IPS-NIHi7 (cell line): ENCODE results near the gene ZNF780B.
"Not testable (repeated sequence)": the region's sequence is repeated elsewhere in the genome, so short reads cannot be mapped to it uniquely, and the experiment has no call there.

Source experiments
- DNase-seq: peaks from one replicate; pipeline ENCODE4 v3.0.0; 2012; ENCODE audit warnings: mixed read lengths; ENCODE audit errors: extremely low spot score

ZNF780B gene

GRCh38 chr19:40055832-40056504 is at the start of gene ZNF780B:
ZNF780B (minus strand) TSS chr19:40056231; CDS start chr19:40050332, 5,899 bp downstream.
- peak; percentile 80 for DNase-seq

DNA sequence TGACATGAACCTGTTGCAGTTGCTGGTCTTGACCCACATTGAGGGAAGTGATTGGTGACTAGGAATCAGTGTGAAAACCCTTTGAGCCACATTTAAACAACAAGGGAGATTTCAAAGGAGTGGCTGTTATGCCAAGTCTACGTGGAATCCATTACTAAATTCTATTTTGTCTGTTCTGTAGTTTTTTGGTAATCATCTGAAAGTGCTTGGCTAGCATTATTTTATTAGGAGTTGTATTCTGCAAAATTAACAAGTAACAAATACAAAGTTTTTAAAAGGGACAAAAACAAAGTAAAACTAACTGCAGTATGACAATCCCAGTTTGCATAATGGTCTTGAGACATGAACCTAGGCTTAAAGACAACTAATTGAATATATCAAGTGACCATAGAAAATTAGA is 48.7 kb upstream of the ZNF780B start:
- DNase-seq: no peak

DNA sequence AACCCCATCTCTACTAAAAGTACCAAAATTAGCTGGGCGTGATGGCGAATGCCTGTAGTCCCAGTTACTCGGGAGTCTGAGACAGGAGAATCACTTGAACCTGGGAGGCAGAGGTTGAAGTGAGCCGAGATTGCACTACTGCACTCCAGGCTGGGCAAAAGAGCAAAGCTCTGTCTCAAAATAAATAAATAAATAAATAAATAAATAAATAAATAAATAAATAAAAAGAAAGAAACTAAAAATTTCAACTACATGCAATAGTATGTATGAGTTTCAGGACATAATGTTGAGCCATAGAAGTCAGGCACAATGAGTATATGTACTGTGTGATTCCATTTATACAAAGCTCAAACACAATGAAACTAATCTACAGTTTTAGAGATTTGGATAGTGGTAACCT is 47.6 kb upstream of the ZNF780B start:
- no peak for DNase-seq

DNA sequence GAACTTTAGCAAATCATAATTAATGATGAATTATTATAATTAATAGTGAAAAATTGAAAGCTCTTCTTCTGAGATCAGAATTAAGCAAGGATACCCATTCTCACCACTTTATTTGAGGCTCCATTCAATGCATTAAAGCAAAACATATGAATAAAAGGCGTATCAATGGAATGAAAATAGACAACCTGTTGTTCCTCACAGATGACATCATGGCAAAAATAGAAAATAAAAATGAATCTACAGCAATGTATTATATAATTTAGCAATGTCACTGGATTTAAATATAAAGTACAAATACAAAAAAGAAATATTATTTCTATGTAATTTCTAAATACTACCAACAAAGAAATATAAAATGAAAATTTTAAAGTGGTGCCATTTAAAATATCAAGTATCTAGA is 45.8 kb upstream of the ZNF780B start:
- DNase-seq: no peak

DNA sequence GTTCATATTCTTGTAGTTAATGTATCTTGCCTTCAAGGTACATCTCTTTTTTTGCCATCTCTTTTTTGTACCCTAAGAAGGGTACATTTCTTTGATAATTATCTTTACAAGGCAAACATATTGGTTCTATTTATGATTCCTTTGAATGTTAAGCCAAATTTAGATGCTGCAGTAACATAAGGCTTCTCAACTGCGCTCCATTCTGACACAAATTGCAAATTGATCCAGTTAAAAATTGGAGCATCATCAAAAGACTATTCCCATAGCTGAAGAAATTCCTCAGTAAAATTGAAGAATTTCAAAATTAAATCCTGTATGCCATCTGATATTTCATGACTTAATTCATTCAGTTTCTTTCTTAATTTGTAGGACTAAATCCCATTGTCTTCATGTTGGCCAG is 37.4 kb upstream of the ZNF780B start:
- DNase-seq: no peak

DNA sequence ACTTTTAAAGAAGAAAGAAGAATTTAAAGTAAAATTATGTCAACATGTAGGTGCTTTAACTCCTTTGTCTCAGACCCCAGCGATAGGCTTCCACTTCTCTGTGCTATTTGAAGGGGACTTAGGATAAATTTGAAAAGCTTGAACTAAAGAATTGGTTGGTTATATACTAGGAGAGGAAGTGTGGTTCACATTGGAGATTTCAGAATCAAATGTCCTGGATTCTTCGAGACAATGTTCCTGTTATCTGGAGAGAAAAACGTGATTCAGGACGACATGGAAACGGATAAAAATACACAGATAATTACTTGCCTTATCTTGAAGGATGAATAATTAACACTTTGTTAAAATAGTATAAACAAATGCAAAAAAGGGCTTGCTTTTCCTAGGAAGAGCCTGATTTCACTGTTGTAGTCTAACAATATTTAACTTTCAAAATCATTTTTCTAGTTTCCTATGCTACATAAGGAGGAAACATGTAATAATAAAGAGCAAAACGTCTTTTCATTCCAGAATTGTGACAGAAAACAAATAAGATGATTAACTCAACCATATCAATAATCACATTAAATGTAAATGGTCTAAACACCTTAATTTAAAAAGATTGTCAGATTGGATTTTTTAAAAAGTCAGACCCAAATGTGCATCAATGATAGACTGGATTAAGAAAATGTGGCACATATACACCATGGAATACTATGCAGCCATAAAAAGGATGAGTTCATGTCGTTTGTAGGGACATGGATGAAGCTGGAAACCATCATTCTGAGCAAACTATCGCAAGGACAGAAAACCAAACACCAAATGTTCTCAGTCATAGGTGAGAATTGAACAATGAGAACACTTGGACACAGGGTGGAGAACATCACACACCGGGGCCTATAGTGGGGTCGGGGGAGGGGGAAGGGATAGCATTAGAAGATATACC is 35.4 kb upstream of the ZNF780B start:
- no peak for DNase-seq

- peak; percentile 90 for DNase-seq
Measured at GRCh38 chr19:40090241-40091204, 34.5 kb upstream of the ZNF780B start, which contains the start of gene ZNF780A. ZNF780A (minus strand) TSS chr19:40090943; CDS start chr19:40084753, 6,190 bp downstream.

GRCh38 chr19:40089462-40089861 is 33.4 kb upstream of the ZNF780B start:
- DNase-seq: no peak

- no peak for DNase-seq
Measured at GRCh38 chr19:40088299-40089047, 32.4 kb upstream of the ZNF780B start.

- DNase-seq: no peak
Measured at GRCh38 chr19:40084948-40085347, 28.9 kb upstream of the ZNF780B start.

GRCh38 chr19:40081411-40081810 is 25.4 kb upstream of the ZNF780B start:
- no peak for DNase-seq

DNA sequence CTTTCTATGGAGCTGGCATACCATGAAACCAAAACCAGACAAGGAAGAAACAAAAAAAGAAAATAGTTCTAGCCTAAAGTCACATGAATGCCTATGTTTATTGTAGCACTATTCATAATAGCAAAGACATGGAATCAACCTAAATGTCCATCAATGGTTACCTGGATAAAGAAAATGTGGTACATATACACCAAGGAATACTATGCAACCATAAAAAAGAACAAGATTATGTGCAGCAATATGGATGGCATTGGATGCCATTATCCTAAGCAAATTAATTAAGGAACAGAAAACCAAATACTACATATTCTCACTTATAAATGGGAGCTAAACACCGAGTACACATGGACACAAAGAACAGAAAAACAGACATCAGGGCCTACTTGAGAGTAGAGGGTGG is 24.3 kb upstream of the ZNF780B start:
- no peak for DNase-seq

DNA sequence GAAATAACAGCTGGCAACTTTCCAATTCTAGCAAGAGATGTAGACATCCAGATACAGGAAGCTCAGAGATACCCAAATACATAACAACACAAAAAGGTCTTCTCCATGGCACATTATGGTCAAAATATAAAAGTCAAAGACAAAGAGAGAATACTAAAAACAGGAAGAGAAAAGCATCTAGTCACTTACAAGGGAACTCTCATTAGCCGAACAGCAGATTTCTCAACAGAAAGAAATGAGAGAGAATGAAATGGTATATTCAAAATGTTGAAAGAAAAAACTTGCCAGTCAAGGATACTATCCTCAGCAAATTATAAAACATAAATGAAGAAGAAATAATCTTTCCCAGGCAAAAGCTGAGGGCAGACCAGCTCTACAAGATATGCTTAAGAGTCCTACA is 22.3 kb upstream of the ZNF780B start:
- DNase-seq: no peak

DNA sequence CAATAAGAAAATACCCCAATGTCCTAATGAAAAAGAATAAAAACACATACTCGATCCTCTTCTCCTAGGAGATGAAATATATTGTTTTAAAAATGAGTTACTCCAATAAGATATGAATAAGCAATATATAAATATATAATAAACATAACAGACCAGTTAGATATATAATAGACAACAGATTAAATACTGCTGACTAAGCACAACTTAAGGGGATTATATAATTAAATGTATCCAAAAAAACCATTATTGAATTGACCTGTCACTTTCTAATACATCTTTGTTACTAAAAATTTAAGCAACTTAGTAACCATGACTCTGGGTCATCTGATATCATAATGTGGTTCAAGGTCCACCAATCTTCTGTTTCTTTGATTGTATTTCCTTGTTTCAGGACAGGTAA is 14.0 kb upstream of the ZNF780B start:
- DNase-seq: no peak

GRCh38 chr19:40059624-40060023 is 3.6 kb upstream of the ZNF780B start:
- no peak for DNase-seq

GRCh38 chr19:40057166-40057565 is 1.1 kb upstream of the ZNF780B start:
- no peak for DNase-seq

GRCh38 chr19:40056505-40056904 is 474 bp upstream of the ZNF780B start:
- no peak for DNase-seq

DNA sequence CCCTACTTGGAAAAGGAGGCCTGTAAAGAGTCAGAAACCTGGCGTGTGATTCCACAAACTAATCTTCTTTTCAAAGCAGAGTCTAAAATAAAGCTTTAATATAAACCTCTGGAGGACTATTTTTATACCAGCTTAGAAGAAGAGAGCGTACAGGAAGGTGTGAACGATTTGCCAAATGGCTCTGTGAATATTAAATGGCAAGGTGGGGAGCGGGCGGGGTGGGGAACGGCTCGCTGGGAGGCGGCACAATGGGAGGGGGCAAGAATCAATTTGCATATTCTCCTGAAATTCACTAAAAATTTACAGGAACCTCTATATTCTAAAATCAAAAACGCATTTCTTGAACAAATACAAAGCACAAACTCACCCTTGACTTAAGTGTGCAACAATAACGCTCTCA is 982 bp downstream of the ZNF780B start:
- no peak for DNase-seq

GRCh38 chr19:40054632-40055031 is 1.4 kb downstream of the ZNF780B start:
- no peak for DNase-seq

DNA sequence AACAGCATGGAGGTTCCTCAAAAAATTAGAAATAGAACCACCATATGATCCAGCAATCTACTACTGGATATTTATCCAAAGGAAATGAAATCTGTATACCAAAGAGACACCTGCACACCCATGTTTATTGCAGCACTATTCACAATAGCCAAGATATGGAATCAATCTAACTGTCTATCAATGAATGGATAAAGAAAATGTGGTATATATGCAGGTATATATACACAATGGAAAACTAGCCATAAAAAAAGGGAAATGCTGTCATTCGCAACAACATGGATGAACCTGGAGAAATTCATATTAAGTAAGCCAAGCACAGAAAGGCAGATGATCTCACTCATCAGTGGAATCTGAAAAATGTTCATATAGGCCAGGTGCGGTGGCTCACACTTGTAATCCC is 2.5 kb downstream of the ZNF780B start:
- DNase-seq: no peak

DNA sequence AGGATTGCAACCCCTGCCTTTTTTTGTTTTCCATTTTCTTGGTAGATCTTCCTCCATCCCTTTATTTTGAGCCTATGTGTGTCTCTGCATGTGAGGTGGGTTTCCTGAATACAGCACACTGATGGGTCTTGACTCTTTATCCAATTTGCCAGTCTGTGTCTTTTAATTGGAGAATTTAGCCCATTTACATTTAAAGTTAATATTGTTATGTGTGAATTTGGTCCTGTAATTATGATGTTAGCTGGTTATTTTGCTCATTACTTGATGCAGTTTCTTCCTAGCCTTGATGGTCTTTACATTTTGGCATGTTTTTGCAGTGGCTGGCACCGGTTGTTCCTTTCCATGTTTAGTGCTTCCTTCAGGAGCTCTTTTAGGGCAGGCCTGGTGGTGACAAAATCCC is 14.3 kb downstream of the ZNF780B start:
- not testable (repeated sequence) for DNase-seq
